Right lobe of liver (tissue), 6 donors: ENCODE results near the gene CYP4B1. TPM values are rescaled to one million over a fixed set of nuclear protein-coding genes. Genes with fewer than 3 reads are reported as not detected.

Source experiments
- ATAC-seq, 4 donors: fragments of 200-7000 bp; cut with Tn5 transposase; one replicate each; pipeline ENCODE4 v1.9.1; 2020; ENCODE audit warnings: mild to moderate bottlenecking in 4 of 4, moderate library complexity in 4 of 4
- DNase-seq, 3 donors: peaks; one replicate each; pipeline ENCODE4 v3.0.0-alpha.2; 2020
- H3K27ac ChIP-seq, 3 donors: fragments of 200-600 bp; one replicate each; pipeline ENCODE4 v1.8.0; 2022
- H3K27me3 ChIP-seq, 2 donors: fragments of 200-600 bp; one replicate each; pipeline ENCODE4 v1.8.0; 2022
- H3K36me3 ChIP-seq, 4 donors: fragments of 200-600 bp; sonication (generic) in 1 of 4; one replicate each; pipeline versions ENCODE4 v1.5.1 to v1.8.0; 2017 to 2022; ENCODE audit warnings: control low read depth in 1 of 4
- H3K4me1 ChIP-seq, 4 donors: fragments of 200-600 bp; sonication (generic) in 1 of 4; one replicate each; pipeline versions ENCODE4 v1.5.1 to v1.8.0; 2017 to 2022; ENCODE audit warnings: control low read depth in 1 of 4
- H3K4me3 ChIP-seq, 3 donors: fragments of 200-600 bp; one replicate each; pipeline ENCODE4 v1.8.0; 2022
- H3K9me3 ChIP-seq, 4 donors: fragments of 200-600 bp; sonication (generic) in 1 of 4; one replicate each; pipeline versions ENCODE4 v1.5.1 to v1.8.0; 2017 to 2022; ENCODE audit warnings: control low read depth in 1 of 4
- POLR2A ChIP-seq: fragments of 450-650 bp; IDR thresholded peaks from one replicate; pipeline ENCODE4 v1.6.1; 2017; ENCODE audit warnings: antibody characterized with exemption, mild to moderate bottlenecking
- WGBS: methylation state at CpG from one replicate; pipeline ENCODE4 v1.1.6; 2018; ENCODE audit warnings: low coverage, low lambda C conversion rate; ENCODE audit not compliant: insufficient coverage; ENCODE audit errors: missing lambda C conversion rate; 5-methylcytosine and 5-hydroxymethylcytosine counted together
- intact Hi-C, 2 donors: fragments of 100-400 bp; cut with DNase I; formaldehyde crosslinking; loops; one replicate each; pipeline versions ENCODE4 v1.11.2 to v1.14.1; 2022
- total RNA-seq, 6 experiments: library from RNA; depleted of rRNA in 2 of 6; stranded (reverse); fragments of >200 nt in 2 of 6; fragmentation: NEBNext Ultra II Directional in 3 of 6; extraction: Animal tissue kit (Norgen Biotek cat#: 25700) in 3 of 6; gene quantifications; one replicate each; pipeline versions ENCODE4 v1.1.0 to v1.2.4, GENCODE V29; 2016 to 2023
- TF ChIP-seq, protein P1 (sequence below), 4 donors: fragments of 200-600 bp in 3 of 4; fragments of 450-650 bp in 1 of 4; IDR thresholded peaks; one replicate each; pipeline versions ENCODE4 v1.5.1 to v1.8.0; 2016 to 2022; ENCODE audit warnings: antibody characterized with exemption in 4 of 4, mild to moderate bottlenecking in 2 of 4
- donor health status: DM: no; HTN: yes; CAD: no.
- donor health status: DM: no; HTN: no; CAD: no.
- donor health status: DM: no; HTN: no; CAD: no.
- donor health status: DM: no; HTN: yes; CAD: no.
- donor health status: DM: no; HTN: yes; CAD: no.

Gene CYP4B1
- total RNA-seq, 6 experiments from 2014 or later: 0.62 TPM; not detected in 5

DNA sequence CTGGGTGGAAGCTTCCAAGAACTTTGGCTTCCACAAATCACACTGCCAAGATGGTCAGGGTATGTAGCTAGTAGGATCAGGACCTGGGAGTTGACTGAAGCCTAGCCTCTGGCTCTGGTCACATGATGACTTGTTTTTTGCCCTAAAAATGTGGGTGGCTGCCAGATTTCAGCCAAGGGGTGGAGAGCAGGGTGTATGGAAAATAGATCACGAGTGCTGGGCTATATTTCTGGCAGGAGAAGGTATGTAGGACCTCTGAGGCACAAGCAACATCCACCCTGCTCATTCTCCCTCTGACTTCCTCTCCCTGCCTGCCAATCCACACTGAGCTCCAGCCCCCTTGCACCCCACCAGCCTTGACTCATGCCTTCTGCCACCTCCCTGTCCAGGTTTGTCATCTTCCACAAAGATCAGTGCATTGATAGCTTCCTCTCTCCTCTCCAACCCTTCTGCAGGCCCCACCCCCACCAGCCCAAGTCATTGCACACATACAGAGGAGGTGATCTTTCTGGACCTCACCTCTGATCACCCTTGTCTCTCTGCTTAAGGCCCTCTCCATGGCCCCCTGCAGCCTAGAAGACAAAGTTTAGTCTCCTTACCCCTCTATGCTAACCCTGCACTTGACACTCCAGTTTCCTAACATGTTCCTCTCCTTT lies 8.3 kb upstream of the CYP4B1 start:
- ATAC-seq: no peak

DNA sequence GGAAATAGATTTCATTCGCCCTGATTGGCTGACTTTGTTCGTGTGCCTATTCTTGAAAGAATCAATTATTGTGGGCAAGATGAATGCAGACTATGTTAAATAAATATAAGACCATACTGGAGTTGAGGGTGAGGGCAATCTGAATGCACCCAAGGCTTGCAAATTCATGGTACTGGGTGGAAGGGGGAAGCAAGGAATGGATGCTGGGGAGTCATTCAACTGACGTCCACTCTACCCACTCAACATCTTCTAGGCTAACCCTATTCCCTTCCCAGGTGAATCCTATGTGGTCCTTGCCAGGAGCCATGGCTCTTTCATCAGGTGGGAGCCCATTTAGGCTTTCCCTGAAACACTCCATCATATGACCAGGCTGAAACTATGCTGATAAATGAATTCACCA lies 5.7 kb upstream of the CYP4B1 start:
- H3K4me3 ChIP-seq: no peak overlapping the region
- H3K36me3 ChIP-seq: no peaks in the 10 kb centered on the region
- intact Hi-C loops: no loop called here
- DNase-seq (no peak), ATAC-seq (no peak)
- WGBS: 44% methylated on average over 3 of the region's 3 CpGs
- H3K27ac ChIP-seq: no peak overlapping the region
- TF ChIP-seq, protein P1, sequence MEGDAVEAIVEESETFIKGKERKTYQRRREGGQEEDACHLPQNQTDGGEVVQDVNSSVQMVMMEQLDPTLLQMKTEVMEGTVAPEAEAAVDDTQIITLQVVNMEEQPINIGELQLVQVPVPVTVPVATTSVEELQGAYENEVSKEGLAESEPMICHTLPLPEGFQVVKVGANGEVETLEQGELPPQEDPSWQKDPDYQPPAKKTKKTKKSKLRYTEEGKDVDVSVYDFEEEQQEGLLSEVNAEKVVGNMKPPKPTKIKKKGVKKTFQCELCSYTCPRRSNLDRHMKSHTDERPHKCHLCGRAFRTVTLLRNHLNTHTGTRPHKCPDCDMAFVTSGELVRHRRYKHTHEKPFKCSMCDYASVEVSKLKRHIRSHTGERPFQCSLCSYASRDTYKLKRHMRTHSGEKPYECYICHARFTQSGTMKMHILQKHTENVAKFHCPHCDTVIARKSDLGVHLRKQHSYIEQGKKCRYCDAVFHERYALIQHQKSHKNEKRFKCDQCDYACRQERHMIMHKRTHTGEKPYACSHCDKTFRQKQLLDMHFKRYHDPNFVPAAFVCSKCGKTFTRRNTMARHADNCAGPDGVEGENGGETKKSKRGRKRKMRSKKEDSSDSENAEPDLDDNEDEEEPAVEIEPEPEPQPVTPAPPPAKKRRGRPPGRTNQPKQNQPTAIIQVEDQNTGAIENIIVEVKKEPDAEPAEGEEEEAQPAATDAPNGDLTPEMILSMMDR (IDR thresholded peaks at IDR 0.05): no peak
- no peak for TF ChIP-seq POLR2A
- no peaks in the 10 kb centered on the region for H3K4me1 ChIP-seq
- H3K27me3 ChIP-seq: no peaks in the 10 kb centered on the region
- H3K9me3 ChIP-seq: no peaks in the 10 kb centered on the region

More for the DNA sequence above, 8.3 kb upstream of the CYP4B1 start:
- intact Hi-C loops: no loop called here
- no peaks in the 10 kb centered on the region for H3K9me3 ChIP-seq
- no peaks in the 10 kb centered on the region for H3K4me1 ChIP-seq
- no peaks in the 10 kb centered on the region for H3K36me3 ChIP-seq
- H3K27ac ChIP-seq: no peak overlapping the region
- TF ChIP-seq, protein P1 (IDR thresholded peaks at IDR 0.05): no peak
- no peak for TF ChIP-seq POLR2A
- WGBS: no CpG with 5 or more reads among the region's 1 CpG
- DNase-seq: no peak
- H3K4me3 ChIP-seq: no peak overlapping the region
- H3K27me3 ChIP-seq: no peaks in the 10 kb centered on the region

DNA sequence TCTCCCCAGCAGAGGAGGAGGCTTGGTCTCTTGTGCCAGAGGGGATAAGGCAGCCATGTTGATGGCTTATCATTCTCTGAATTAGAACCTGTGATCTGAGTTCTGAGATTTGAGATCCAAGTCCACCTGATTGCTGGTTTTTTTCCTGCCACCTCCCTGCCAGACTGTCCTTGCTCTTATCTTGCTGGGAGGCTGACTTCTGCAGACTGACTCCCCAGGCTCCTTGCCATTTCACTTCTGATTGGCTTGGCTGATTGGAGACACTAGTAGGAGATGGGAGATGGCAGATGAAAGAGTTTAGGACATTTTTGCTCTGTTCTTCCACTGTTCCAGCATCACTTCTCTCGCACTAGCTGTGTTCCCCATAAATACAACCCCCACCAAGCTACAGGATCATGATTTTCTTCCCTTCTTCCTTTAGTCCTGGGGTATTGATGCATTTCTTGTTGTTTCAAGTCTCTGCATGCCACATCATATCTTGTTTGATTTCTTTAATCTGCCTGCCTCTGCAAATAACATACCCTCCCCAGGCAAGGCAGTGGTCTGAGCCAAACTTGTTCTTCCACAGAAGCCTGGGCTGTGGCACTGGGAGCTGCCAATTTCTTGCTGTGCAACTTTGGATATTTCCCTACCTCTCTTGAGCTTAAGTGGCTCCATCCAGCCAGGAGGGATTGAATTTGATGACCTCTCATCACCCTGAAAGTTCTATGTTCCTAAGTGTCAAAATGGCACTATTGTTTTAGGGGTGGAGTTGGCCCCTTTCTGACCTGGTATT lies 963 bp upstream of the CYP4B1 start:
- H3K27ac ChIP-seq: no peak overlapping the region
- H3K27me3 ChIP-seq: no peaks in the 10 kb centered on the region
- no peaks in the 10 kb centered on the region for H3K36me3 ChIP-seq
- no peaks in the 10 kb centered on the region for H3K4me1 ChIP-seq
- intact Hi-C loops: no loop called here
- 43% methylated on average over 1 of the region's 1 CpG for WGBS
- no peaks in the 10 kb centered on the region for H3K9me3 ChIP-seq
- no peak overlapping the region for H3K4me3 ChIP-seq
- TF ChIP-seq, protein P1 (IDR thresholded peaks at IDR 0.05): no peak
- no peak for TF ChIP-seq POLR2A
- DNase-seq: no peak
- ATAC-seq: no peak

DNA sequence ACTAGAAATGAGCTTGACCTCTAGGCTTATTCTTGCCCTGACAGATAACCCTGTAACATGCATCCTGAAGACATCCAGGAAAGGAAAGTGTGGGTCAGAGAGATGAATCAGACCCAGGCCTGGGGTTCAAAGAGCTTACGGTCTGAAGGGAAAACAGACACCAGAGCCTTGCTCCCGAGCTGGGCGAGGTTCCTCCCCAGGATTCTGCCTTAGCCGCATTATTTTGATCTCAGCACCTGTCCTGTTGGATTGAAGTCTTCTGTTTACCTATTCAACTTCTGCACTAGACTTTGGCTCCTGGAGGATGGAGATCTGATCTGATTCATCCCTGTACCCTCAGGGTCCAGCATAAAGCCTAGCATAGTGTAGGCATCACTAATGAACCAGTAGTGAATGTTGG lies 1.9 kb downstream of the CYP4B1 start:
- H3K9me3 ChIP-seq: no peaks in the 10 kb centered on the region
- ATAC-seq: no peak
- no peak for DNase-seq
- H3K36me3 ChIP-seq: no peaks in the 10 kb centered on the region
- no peak overlapping the region for H3K27ac ChIP-seq
- WGBS: 83% methylated on average over 2 of the region's 4 CpGs
- no peaks in the 10 kb centered on the region for H3K27me3 ChIP-seq
- TF ChIP-seq, protein P1 (IDR thresholded peaks at IDR 0.05): no peak
- TF ChIP-seq POLR2A: no peak
- no peak overlapping the region for H3K4me3 ChIP-seq
- intact Hi-C loops: no loop called here
- H3K4me1 ChIP-seq: no peaks in the 10 kb centered on the region
